ENCODE measurements around the gene MST1.

MST1 gene

GRCh38 chr3:49655731-49656285 is 33.5 kb downstream of the MST1 start:
- H3K36me3 ChIP-seq = no peaks in the 10 kb centered on the region
- H3K27me3 ChIP-seq = peaks cover 12% of the 10 kb centered on the region
- no peak overlapping the region for H3K27ac ChIP-seq
- no peak for TF ChIP-seq CTCF (IDR thresholded peaks at IDR 0.05)
- H3K9me3 ChIP-seq = no peaks in the 10 kb centered on the region
- H3K4me3 ChIP-seq (ENCODE audit: low read depth in 1 of 2, low read length in 1 of 2) = no peak overlapping the region
- H3K4me1 ChIP-seq (ENCODE audit: control insufficient read depth in 1 of 2, insufficient read depth in 1 of 2, low read depth in 1 of 2, low read length in 1 of 2) = no peaks in the 10 kb centered on the region

- no peak for TF ChIP-seq CTCF (IDR thresholded peaks at IDR 0.05)
- Histone ChIP-seq H3K27me3 (peaks cover 12% of the 10 kb centered on the region), H3K27ac (no peak overlapping the region), H3K4me1 (ENCODE audit: control insufficient read depth in 1 of 2, insufficient read depth in 1 of 2, low read depth in 1 of 2, low read length in 1 of 2) (no peaks in the 10 kb centered on the region), H3K4me3 (ENCODE audit: low read depth in 1 of 2, low read length in 1 of 2) (no peak overlapping the region), H3K36me3 (no peaks in the 10 kb centered on the region), H3K9me3 (no peaks in the 10 kb centered on the region)
Measured at GRCh38 chr3:49654955-49655556, 34.2 kb downstream of the MST1 start.

- Histone ChIP-seq H3K4me3 (ENCODE audit: low read depth in 1 of 2, low read length in 1 of 2) (no peak overlapping the region), H3K36me3 (no peaks in the 10 kb centered on the region), H3K4me1 (ENCODE audit: control insufficient read depth in 1 of 2, insufficient read depth in 1 of 2, low read depth in 1 of 2, low read length in 1 of 2) (no peaks in the 10 kb centered on the region), H3K27ac (no peak overlapping the region), H3K9me3 (no peaks in the 10 kb centered on the region), H3K27me3 (peaks cover 12% of the 10 kb centered on the region)
- no peak for TF ChIP-seq CTCF (IDR thresholded peaks at IDR 0.05)
Measured at GRCh38 chr3:49654176-49654825, 35.0 kb downstream of the MST1 start.

- H3K4me3 ChIP-seq (ENCODE audit: low read depth in 1 of 2, low read length in 1 of 2) = no peak overlapping the region
- no peak for TF ChIP-seq CTCF (IDR thresholded peaks at IDR 0.05)
- peaks cover 12% of the 10 kb centered on the region for H3K27me3 ChIP-seq
- H3K36me3 ChIP-seq = no peaks in the 10 kb centered on the region
- no peaks in the 10 kb centered on the region for H3K9me3 ChIP-seq
- H3K4me1 ChIP-seq (ENCODE audit: control insufficient read depth in 1 of 2, insufficient read depth in 1 of 2, low read depth in 1 of 2, low read length in 1 of 2) = no peaks in the 10 kb centered on the region
- no peak overlapping the region for H3K27ac ChIP-seq
Measured at GRCh38 chr3:49653621-49654020, 35.7 kb downstream of the MST1 start.

- H3K27me3 ChIP-seq = peaks cover 12% of the 10 kb centered on the region
- H3K4me3 ChIP-seq (ENCODE audit: low read depth in 1 of 2, low read length in 1 of 2) = no peak overlapping the region
- H3K27ac ChIP-seq = no peak overlapping the region
- H3K4me1 ChIP-seq (ENCODE audit: control insufficient read depth in 1 of 2, insufficient read depth in 1 of 2, low read depth in 1 of 2, low read length in 1 of 2) = no peaks in the 10 kb centered on the region
- no peaks in the 10 kb centered on the region for H3K36me3 ChIP-seq
- no peaks in the 10 kb centered on the region for H3K9me3 ChIP-seq
- TF ChIP-seq CTCF (IDR thresholded peaks at IDR 0.05) = no peak
Measured at GRCh38 chr3:49652903-49653415, 36.3 kb downstream of the MST1 start.

Data from neutrophil (primary cell).